NCI-H146 treated with DMSO at 0.1 percent for 48 hours (cell line): ENCODE measurements around the gene MUC4.
"Not testable (repeated sequence)": the region's sequence is repeated elsewhere in the genome, so short reads cannot be mapped to it uniquely, and the experiment has no call there.

Experiments
- DNase-seq: peaks from one replicate; lab custom pipeline; 2025; ENCODE audit not compliant: unreplicated experiment; lab: John Stamatoyannopoulos, UW

MUC4 gene

GRCh38 chr3:195838714-195839113, 27.0 kb upstream of the MUC4 start:
- no peak for DNase-seq

- no peak for DNase-seq
Measured at GRCh38 chr3:195836476-195837135, 24.9 kb upstream of the MUC4 start.

DNA sequence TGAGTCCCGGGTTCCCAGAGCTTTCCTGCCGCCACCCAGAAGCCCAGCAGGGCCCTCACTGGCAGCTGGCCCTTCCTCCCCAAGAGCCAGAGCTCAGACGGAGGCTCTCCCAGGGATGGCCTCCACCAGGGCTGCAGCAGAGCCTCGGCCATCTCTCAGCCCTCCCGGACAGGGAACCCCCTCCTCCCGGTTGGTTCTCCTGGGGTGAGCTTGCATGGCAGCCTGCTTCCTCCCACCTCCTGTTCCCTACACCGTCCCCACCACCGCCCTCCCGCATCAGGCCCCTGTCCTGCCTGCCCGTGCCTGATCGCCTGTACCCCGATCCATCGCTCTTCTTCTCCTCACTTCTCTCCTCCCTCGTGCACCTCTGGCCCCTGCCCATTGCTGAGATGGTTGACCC, 24.1 kb upstream of the MUC4 start:
- no peak for DNase-seq

DNA sequence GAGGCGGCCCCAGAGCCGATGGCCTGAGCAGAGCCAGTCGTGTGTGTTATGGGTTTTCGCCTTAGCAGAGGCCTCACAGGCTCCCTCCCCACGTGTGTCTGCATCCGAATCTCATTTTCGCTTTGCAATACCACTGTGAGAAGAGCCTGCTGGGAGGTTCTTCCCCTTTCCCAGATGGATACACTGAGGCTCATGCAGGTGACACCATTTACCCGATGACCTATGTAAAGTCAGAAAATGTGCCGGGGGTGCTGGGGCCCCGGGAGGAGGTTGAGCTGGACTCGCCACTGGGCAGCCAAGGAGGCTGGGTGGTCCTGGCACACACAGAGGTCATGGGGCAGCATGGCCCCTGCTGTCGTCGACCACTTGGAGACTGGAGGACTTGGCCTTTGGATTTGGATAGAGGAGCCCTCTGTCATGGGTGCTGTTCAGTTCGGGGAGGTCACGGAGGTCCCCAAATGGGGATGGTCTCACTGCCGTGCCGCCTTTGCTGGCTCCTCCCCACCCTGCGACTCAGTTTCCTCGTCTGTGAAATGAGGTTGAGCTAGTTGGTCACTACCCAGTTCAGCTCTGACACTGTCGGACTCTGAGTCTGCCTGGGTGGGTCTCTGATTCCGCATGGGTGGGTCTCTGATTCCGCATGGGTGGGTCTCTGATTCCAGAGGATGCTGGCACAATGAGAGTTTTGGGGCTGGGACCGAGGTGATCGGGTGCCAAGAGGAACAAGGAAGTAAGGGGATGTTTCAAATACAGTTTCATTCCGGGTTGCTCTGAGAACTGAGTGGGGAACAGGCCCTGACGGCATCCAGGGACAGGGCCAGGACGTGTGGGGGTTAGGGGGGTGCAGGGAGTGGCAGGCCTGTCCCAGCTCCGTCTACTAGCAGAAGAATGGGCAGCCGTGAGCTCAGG, 23.2 kb upstream of the MUC4 start:
- DNase-seq = no peak

DNA sequence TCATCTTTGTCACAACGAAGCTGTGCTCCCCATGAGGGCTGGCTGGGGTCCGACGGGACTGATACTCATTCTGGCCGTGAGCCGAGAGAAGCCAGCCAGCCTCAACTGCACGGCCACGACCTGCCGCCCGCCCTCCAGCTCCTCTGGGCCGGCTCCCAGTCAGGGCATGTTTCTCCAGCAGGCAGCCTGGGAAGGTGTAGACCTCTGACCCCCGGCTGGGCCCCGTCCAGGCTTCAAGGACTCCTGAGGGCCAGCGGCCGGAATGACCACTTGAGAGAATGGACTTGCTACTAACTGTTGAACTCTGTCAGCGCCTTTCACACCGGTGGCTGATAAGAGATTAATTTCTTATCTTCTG, 18.1 kb upstream of the MUC4 start:
- no peak for DNase-seq

DNA sequence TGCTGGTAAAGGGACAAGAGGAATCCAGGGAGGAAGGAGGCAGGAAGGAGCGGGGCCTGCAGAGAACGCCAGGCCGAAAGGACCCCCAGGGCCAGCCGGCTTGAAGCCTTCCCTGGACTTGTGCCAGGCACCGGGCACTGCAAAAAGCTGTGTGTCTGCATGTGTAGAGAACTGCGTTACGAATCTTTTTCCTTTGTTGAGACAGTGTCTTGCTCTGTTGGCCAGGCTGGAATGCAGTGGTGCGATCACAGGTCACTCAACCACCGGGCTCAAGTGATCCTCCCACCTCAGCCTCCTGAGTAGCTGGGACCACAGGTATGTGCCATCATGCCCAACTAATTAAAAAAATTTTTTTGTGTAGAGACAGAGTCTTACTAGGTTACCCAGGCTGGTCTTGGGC, 17.0 kb upstream of the MUC4 start:
- no peak for DNase-seq

GRCh38 chr3:195825857-195826804, 14.4 kb upstream of the MUC4 start:
- DNase-seq = no peak

- no peak for DNase-seq
Measured at GRCh38 chr3:195825191-195825588, 13.5 kb upstream of the MUC4 start.

DNA sequence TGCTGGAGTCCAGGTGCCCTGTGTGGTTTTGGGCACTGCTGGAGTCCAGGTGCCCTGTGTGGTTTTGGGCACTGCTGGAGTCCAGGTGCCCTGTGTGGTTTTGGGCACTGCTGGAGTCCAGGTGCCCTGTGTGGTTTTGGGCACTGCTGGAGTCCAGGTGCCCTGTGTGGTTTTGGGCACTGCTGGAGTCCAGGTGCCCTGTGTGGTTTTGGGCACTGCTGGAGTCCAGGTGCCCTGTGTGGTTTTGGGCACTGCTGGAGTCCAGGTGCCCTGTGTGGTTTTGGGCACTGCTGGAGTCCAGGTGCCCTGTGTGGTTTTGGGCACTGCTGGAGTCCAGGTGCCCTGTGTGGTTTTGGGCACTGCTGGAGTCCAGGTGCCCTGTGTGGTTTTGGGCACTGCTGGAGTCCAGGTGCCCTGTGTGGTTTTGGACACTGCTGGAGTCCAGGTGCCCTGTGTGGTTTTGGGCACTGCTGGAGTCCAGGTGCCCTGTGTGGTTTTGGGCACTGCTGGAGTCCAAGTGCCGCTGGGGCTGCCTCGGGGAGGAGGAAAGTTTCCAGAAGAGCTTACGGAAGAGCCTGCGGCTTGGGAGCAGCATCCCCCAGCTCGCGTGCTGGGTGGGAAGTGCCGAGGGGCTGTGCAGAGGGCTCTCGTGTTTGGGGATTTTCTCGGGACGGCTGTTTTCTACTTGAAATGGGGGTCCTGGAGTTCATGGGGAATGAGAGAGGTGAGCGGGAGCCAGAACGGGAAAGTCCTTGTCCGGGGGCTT, 12.9 kb upstream of the MUC4 start:
- DNase-seq = not testable (repeated sequence)

DNA sequence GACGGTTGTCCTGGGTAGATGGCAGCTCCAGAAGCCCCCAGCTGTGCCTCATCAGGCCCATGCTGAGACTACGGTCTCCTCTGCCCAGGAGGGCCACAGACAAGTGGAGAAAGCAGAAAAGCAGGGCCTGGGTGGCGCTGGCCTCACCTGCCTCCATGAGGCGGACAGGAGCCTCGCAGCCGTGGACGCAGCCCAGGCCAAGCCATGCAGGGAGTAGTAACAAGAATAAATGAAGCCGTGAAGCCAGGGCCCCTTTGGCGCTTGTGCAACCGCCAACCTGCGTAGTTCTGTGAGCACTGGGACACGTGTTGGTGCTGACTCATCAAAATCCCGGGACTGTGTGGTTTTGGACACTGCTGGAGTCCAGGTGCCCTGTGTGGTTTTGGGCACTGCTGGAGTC, 12.3 kb upstream of the MUC4 start:
- DNase-seq = no peak

GRCh38 chr3:195823280-195823679, 11.6 kb upstream of the MUC4 start:
- no peak for DNase-seq

- no peak for DNase-seq
Measured at GRCh38 chr3:195822131-195822696, 10.5 kb upstream of the MUC4 start.

DNA sequence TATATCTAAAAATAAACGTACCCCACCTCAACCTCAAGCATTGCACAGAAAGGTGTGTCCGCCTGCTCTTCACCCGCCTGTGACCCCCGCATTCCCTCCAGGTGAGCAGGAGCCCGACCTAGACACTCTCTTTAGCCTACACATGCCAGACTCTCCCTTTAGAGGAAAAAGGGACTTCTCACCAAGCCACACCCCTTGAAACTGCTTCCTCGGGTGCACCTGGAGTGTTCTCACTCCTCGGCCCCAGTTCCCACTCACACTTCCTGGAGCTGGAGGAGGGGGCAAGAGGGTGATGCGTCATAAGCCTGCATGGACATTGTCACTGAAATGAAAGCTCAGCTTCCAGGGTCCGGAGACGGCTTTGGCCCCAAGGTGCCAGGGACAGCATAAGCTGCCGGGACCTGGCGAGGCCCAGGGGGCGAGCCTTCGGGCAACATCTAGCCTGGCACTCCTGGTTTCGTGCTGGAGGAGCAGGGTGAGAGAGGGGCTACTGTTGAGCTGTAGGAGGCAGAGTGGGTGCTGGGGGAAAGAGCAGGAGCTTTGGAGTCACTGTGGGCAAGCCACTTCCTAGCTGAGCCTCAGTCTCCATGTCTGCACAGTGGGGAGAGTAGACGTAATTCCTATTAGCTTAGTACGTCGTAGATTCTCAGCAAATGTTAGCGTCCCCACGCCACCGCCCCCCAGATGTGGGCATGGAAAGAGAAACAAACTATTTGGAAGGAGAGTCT, 9.8 kb upstream of the MUC4 start:
- DNase-seq = no peak

DNA sequence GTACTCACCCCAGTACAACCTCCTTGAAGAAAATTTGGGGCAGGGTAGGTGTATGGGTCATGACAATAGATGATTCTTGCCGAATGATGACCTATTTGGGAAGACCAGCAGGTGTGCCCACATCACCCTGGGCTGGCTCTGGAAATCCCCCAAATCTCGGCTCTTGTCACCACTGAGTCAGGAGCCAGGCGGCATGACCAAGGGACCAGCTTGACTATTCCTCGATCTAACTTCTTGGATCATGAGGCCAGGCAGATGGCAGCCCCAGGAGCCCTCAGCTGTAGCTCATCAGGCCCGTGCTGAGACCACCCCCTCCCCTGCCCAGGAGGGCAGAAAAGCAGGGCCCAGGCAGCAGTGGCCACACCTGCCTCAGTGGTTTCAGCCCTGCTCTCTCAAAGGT, 9.2 kb upstream of the MUC4 start:
- DNase-seq = no peak

GRCh38 chr3:195820186-195820585, 8.5 kb upstream of the MUC4 start:
- no peak for DNase-seq

DNA sequence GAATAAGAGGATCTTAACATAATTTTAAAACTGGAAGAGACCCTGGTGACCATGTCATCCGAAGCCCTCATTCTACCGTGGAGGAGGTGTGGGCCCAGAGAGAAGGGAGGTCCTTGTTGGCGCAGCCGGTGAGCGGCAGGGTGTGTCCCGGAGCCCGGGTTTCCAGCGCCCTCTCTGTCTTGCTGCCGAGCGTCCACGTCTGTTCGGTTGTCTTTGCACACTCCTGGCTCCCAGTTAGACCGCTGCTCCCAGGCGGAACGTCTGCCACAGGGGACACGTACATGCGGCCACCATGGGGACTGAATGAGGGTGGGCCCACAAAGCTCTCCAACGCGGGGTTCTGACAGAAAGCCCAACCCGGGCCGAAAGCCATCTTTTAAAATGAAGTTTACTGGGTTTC, 6.6 kb upstream of the MUC4 start:
- no peak for DNase-seq

GRCh38 chr3:195817578-195818135, 5.9 kb upstream of the MUC4 start:
- DNase-seq = no peak

- not testable (repeated sequence) for DNase-seq
Measured at GRCh38 chr3:195816276-195816913, 4.7 kb upstream of the MUC4 start.
